Kidney tubule cell (primary cell): ENCODE data around the gene UBASH3B.

Experiments used
- DNase-seq: peaks from one replicate; pipeline ENCODE4 v3.0.0-alpha.2; 2018; ENCODE audit warnings: low spot score

The UBASH3B gene

DNA sequence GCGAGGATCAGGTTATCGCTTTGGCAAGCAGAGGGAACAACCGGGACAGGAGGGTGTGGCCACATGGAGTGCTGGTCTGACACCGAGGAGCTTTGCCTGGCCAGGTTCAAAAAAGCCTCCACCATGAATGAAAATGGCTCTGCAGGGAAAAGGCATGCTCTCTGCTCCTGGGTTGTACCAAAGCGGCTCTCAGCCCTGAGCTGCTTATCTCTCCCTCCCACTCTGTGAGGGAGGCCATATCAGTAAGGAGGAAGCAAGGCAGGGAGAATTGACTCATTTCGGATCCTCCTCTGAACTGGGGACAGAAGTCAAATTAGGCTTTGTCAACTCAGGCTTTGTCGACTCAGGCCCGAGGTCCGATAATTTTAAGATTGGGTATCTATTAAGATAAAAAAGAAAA, 99.9 kb downstream of the UBASH3B start:
- no peak for DNase-seq

DNA sequence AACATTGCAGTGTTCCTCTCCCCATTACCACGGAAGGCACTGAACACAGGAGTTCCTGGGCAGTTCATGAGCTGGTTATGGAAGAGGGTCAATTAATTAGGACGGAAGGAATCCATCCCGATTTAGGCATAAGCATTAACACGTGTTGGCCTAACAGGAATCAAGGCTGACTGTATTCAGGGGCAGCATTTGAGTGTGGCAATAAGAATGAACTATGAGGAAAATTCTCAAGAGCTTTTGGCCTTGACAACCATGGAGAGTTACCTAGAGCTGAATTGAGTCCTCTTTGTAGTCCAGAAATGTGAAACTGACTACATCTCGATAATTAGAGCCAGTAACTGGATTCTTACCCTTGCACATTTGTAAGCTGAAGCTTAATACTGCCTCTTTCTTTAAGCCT, 100.4 kb downstream of the UBASH3B start:
- no peak for DNase-seq

DNA sequence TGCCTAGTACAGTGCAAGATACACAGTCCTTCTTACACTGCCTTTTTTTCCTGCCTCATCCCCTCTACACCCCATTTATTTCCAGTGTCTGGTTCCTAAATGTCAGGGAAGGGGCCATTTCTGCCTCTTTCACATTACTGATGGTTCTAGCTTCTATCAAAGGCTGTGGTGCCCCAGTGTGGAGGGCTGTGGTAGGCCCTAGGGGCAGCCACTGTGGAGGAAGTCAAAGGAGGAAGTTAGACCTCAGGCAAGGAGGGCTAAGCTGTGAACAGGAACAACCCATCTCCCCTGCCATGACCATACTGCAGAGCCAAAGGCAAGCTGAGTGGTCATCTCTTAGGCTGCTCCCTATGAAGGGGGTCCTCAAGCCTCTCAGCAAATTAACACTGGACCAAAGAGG, 100.9 kb downstream of the UBASH3B start:
- DNase-seq: no peak

DNA sequence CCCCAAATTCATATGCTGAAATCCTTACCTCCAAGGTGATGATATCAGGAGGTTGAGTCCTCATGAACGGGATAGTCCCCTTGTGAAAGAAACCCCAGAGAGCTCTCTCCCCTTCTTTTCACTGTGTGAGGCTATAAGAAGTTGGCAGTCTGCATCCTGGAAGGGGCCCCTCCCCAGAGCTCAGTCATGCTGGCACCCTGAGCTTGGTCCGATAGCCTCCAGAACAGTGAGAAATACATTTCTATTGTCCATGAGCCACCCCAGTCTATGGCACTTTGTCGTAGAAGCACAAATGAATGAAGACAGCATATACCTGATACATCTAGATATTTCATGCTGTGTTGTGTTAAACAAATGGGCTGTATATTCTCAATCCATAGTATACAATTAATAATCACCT, 101.7 kb downstream of the UBASH3B start:
- DNase-seq: no peak

DNA sequence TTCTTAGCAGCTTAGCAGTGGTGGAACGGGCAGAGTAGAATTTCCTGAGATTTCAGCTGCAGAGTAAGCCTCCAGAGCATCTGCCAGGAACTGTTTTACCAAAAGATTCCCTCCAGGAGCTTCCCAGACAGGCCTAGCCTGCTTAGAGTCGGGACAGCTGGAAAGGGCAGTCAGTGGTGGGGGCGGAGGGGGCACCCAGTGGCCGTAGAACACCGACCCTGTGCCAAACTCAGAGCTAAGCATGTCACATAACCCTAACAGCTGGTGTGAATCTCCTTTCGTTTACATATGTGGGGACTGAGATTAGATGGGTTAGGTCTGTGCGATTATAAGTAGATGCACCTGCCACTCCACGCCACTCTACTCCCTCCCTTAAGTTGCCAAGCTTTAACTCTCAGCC, 102.8 kb downstream of the UBASH3B start:
- no peak for DNase-seq

DNA sequence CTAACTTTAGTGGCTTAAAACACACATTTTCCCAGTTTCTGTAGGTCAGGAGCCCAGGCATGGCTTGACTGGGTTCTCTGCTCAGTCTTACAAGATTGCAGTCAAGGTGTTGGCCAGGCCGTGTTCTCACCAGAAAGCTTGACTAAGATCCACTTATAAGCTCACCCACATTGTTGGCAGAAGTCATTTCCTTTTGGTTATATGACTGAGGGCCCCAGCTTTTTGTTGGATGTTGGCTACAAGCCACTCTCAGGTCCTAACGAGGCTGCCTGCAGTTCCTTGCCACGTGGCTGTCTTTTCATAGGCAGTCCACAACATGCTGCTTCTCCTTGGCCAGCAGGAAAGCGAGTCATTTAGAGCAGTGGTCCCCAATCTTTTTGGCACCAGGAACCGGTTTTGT, 103.5 kb downstream of the UBASH3B start:
- DNase-seq: no peak

DNA sequence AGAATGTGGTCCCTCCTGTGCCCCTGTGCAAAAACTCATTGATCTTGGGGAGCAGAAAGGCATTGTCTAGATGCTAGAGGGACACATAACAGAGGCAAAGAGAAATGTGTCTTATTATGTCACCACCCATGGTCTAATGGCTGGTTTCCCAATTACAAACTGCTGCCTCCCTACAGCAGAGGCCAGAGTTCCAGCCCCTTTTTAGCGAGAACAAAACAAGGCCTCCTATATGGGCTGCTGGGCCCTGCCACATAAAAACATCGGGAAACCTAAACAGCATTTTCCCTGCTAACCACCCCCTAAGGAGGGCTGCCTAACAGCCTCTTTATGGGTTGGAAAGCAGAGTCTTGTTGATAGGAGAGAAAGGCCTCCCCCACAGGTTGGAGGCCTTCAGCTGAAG, 107.6 kb downstream of the UBASH3B start:
- no peak for DNase-seq

DNA sequence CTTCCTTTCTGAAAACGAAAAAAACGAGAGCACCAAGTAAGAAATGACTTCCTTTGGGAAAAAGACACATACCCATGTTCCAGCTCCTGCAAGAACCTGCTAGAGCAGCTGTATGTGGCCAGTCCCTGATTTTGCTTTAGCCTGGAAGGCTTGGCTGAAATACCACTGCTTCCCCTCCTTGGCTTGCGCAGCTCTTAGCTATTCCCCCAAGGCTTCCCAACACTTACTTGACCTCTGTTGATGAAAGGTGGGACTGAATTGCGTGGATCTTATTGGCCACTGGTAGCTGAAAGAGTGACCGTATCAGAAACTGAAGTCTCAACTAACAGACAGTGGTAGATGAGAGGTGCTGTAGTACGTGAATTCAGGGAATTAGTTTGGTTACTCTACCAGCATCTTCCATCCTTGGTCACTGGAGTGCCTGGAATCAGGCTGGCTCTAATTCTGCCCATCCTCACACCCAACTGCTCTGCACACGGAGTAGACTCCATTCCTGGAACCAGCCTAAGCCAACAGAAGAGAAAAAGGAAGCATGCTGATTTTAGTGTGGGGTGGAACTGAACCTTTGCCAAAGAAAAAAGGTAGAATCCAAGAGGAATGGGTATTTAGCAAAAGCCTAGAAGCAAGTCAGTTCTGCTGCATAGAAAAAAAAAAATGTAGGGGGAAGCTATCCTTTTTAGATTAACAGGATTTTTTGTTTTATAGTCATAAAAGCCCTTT, 109.0 kb downstream of the UBASH3B start:
- DNase-seq: no peak

DNA sequence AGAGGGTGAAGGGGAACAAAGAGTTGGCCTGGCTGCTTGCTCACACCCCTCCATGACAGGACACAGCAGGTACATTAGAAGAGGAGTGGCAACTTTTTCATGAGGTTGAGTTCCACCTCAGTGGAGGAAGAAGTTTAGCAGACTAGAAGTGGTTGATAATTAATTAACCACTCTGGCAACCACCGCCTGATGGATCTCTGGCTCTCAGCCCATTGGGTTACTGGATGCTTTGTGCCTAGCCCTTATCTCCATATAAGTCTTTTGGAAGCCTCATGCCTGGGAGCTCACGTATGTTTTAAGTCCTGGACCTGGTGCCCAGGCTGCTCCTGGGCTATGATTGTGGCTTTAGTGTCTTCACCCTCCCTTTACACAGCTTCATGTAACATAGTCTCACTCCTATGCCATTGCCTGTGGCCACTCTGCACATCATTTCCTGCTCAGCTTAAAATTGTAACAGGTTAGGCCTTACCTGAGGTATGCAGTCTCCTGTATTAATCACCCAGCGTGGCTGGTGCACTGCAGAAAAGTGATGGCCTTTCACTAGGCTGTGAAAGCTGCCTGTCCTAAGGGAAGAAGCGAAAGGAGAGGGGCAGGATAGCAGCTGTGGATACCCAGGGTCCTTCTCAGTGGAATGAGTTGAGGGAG, 110.1 kb downstream of the UBASH3B start:
- DNase-seq: peak; percentile 85

DNA sequence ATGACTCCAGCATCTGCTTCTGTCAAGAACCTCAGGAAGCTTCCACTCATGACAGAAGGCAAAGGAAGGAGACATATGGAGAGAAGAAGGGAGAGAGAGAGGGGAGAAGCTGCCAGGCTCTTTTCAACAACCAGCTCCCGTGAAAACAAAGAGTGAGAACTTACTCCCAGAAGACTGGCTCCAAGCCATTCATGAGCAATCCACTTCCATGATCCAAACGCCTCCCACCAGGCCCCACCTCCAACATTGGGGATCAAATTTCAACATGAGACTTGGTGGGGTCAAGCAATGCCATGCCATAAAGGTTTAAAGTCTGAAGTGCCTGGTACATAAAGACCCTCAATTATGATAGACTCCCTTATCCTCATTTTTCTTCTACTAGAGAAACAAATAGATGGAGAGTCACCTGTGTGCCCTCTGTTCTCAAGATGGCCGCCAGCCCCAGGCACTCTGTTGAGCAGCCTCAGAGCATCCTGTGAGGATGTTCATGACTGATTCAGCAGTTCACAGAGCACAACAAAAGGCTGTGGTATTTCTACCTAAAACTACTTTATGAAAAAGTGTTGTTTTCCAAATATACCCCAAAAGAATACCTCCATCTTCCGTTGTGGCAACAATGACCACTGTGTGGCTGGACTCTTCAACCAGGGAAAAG, 113.7 kb downstream of the UBASH3B start:
- no peak for DNase-seq

DNA sequence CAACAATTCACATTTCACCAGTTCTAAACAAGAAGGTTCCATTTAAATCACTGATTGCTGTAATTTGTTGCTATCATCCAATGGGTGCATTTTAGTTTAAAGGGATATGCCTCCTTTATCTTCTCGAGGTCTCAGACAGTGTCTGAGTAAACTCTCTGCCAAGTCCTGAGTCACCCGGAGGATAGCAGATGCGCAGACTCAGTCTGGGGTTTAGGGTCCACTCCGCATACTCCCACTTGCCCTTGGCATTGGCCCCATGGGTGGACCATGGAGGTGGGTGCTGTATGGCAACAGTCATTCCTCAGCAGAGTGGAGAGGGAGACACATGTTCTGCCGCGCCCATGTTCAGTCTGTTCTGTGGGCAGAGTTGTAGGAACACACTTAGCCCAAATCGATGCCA, 117.4 kb downstream of the UBASH3B start:
- DNase-seq: no peak

DNA sequence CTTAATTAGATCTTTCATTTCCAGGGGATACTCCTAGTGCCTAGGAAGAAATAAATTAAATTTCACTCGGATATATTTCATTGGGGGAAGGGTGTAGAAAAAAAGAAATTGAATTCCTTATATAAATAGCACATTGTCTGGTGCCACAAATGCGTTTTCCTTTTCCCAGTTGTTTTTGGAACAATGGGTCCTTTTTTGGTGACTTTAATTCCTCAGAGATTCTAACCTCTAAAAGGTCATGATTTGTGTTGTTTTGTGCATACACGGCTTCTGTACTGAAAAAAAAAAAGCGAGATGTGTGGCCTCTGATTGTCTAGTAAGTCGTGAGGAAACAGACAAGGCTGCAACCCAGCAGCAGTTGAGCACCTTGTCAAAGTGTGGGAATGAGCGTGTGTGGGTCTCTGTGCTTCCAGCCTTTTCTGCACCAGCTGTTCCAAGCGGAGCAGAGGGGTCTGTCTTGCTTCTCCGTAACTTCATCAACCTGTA, 118.3 kb downstream of the UBASH3B start:
- DNase-seq: no peak

DNA sequence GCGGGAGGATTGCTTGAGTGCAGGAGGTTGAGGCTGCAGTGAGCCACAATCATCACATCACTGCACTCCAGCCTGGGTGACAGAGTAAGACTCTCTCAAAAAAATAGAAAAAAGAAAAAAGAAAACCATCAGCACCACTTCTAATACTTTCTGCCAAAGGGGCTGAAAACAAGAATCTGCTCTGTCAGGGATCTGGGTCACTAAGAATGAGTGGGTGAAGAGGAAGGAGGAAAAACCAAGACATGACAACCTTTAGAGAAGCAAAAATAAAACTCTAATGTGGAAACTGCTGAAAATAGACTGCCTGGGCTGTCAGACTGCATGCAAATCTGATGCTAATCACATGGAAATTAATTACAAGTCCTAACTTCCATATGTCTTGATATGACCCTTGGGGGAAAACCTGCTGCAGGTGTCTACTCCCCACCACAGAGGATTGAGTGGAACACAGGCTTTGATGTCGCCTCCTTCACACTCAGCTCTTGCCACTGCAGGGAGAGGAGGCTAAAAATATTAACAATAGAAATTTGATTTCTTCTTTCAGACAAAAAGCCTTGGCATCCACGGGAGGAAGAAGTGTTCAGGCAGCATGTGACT, 120.3 kb downstream of the UBASH3B start:
- no peak for DNase-seq

DNA sequence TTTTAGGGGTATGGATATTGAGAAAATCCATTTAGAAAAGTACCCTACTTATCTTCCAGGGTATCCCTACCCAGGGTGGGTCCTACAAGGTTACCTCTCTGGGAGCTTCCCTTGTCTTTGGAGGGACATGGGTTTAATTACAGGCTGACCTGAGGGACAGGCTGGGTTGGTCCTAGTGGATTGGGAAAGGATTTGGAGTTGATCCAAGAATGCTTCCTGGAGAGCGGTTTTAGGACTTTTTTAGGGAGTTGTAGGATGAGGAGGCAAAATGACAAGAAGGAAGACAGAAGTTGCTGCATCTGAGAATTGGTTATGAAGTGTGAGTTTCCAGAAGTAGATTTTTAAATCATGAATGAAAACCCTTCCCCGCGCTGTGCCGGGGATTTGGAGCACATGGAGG, 121.0 kb downstream of the UBASH3B start:
- DNase-seq: no peak

DNA sequence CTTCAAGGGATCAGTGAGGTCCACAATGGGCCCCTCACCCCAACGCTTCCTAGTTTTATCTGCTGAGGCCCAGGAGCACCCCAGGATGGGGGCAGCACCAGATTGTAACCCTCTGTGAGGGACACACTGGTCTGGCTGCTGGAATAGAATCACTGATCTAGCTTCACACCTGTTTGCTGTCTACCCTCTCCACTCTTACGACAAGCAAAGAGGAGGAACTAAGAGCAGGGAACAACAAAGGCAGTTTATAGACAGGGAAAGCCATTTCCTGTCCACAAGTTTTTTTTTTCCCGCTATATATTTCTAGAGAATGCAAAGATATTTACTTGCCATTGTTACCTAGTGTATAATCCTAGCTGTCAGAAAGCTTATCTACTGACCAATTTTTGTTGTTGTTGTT, 121.8 kb downstream of the UBASH3B start:
- DNase-seq: no peak

DNA sequence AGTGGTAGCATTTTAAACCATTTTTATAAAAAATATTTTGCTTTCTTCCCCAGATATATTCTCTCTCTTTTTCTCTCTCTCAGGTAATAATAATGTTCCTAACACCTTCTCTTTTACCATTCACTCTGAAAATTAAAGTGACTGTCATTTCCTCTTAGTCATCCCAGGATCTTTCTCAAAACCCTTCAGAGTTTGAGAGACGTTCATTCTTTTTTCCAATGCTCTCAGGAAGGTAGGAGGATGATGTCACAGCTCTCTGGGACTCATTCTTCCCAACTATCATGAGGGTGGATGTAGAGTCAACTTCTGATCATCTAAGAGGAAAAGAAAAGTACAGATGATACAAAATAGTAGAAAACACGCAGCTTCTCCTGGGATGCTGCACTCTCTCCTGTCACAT, 122.6 kb downstream of the UBASH3B start:
- DNase-seq: peak; percentile 81

DNA sequence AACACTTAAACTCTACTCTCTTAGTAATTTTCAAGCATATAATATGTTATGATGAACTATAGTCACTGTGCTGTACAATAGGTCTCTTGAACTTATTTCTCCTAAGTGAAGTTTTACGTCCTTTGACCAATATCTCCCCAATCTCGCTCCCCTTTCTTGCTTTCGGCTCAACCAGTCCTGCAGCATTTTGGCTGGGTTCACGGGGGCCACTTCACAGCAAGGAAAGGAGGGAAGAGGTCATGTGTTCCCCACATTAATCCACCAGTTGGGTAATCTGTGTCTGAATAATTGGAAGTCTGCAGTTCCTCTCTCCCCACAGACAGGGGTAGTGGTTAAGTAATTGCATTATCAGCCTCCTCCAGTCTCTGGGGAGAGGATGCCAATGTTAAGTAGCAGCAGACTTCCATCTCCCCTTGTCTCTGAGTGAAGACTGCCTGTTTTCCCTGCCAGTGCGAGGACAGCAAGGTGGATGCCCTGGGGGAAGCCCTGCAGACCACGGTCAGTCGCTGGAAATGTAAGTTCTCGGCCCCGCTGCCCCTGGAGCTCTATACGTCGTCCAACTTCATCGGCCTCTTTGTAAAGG, 123.6 kb downstream of the UBASH3B start:
- DNase-seq: no peak

DNA sequence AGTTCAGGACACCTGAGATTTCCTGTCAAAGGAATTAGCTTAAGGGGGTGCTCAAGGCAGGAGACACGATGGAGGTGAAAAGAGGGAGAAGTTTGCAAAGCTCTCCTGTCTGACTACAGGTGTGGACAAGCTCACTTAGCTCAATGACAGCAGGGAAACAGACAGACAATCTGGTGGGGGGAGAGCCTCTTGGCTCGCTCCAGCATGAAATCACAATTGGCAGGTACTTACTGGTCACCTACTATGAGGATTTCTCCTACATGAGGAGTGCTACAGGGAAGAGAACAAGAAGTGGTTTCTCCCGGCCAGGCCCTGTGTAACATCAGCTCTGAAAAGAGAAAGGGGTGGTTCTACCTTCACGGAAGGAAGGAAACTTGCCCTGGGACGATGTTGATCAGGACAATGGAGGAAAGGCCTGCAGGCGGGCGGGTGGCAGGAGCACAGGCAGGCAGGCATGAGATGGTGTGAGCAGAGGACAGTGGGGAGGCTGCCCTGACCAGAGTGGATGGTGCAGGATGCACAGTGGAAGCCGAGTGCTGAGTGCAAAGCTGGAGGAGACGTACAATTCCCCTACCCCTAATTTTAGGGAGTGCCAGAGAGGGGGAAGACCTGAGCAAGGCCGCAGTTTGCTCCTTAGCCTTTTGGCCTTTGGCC, 124.9 kb downstream of the UBASH3B start:
- no peak for DNase-seq

DNA sequence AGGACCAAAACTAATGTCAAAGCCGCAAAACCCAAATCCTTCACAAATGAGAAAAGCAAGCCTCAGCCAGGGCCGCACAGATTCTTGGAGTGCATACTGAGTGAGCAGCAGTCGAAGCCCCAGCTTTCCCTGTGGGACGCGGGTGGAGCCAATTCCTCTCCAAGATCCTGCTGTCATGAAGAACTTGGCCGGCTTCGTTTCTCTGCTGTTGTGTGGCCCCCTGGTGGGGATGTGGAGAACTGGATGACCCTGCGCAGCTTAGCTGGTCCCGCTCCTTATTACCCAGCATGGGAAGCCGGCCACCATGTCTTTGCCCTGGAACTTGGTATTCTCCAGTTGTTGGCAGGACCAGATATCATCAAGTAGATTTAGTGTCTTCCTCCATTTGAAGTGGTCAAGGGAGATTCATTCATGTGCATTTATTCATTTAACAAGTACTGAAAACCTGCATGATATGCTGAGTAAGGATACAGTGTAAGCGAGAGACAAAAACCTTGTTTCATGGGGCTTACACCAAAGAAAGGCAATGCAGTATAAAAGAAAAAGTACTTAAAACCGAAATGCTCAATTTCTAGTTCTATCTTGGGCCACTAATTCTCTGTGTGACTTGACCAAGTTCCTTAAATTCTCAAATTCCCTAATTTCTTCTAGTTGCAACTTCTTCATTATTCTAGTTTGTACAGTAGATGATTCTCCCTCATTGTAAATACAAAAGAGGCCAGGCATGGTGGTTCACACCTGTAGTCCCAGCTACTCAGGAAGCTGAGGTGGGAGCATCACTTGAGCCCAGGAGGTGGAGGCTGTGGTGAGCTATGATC, 126.1 kb downstream of the UBASH3B start:
- DNase-seq: peak; percentile 85

DNA sequence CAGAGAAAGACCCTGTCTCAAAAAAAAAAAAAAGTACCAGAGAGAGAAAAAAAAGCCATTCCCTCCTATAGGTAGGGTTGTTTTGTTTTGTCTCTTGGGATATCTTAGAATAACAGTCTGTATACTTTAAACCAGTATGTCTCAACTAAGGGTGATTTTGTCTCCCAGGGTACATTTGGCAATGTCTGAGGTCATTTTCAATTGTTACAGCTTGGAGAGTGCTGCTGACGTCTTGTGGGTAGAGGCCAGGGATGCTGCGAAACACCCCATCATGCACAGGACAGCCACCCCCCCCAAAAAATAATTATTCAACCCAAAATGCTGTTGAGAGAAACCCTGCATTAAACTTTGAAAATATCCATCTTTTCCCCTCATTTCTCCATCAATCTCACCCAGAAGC, 126.7 kb downstream of the UBASH3B start:
- no peak for DNase-seq

DNA sequence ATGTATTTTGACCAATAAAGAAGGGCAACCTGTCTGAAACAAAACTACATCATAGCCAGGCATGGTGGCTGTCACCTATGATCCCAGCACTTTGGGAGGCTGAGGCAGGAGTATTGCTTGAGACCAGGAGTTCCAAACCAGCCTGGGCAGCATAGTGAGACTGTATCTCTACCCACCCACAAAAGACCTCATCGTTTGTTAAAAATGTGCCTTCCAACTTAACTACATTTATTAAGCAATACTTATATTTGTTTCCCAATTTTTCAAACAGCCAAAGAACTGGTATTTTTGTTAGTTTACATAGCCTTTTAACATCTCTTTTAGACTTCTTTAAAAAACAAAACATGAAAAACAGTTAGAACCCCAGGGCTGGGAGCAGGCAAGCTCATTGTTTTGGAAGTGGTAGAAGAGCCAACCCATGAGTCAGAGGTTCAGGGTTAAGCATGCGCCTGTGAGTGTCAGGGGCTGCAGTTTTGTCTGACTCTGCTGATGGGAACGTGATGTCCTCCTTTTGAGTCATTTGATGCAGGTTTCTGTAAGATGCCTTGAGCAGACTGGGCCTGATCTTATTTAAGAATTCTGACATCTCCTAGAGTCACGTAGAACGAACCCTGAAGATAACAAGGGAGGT, 128.9 kb downstream of the UBASH3B start:
- DNase-seq: peak; percentile 44
